HCT116 (cell line): ENCODE results near the gene LAPTM4A. TPM values are rescaled to one million over a fixed set of nuclear protein-coding genes. Genes with fewer than 3 reads are reported as not detected.
"Not testable (repeated sequence)": the region's sequence is repeated elsewhere in the genome, so short reads cannot be mapped to it uniquely, and the experiment has no call there.

Source experiments
- ATAC-seq: fragments of 200-7000 bp; cut with Tn5 transposase; 2 replicates; pipeline ENCODE4 v1.9.1; 2020; ENCODE audit warnings: mild to moderate bottlenecking, moderate library complexity
- BruUV-seq: library from RNA; stranded (reverse); fragments of 400-500 nt; replicated peaks from 2 replicates; lab custom pipeline; 2021; lab: Mats Ljungman, UMichigan
- CTCF ChIA-PET: fragments of 300-600 bp; sonication (Branson Sonifier 250); formaldehyde crosslinking; loops from one replicate; lab custom pipeline; 2021; ENCODE audit warnings: antibody characterized with exemption; lab: Charles Lee
- POLR2A ChIA-PET: fragments of 300-600, 350-600 bp; sonication (Branson Sonifier 250); formaldehyde crosslinking; loops from one replicate; lab custom pipeline; 2021; ENCODE audit warnings: antibody characterized with exemption; lab: Charles Lee
- RAD21 ChIA-PET, 2 experiments: fragments of 300-600 bp; sonication (Branson Sonifier 250); formaldehyde crosslinking; loops; one replicate each; lab custom pipeline; 2023; ENCODE audit warnings: low total read pairs in 2 of 2; ENCODE audit not compliant: uncharacterized antibody in 2 of 2, unreplicated experiment in 2 of 2, low non-redundant PET in 1 of 2; lab: Charles Lee
- DNase-seq: peaks from one replicate; pipeline ENCODE4 v3.0.0-alpha.2; 2010; ENCODE audit warnings: low read depth, low spot score
- H2AFZ ChIP-seq: fragments of 200-600 bp; shearing (Covaris generic), sonication (generic); 2 replicates; pipeline ENCODE4 v1.6.1; 2017; ENCODE audit warnings: low read depth, mixed run types, mixed read lengths, antibody characterized with exemption, low read length; ENCODE audit not compliant: poor library complexity, severe bottlenecking
- H3K27ac ChIP-seq: 2 replicates; pipeline ENCODE4 v1.5.1; 2012; ENCODE audit warnings: low read depth, low read length
- H3K27me3 ChIP-seq: fragments of 200-600 bp; sonication (generic); 2 replicates; pipeline ENCODE4 v1.6.1; 2016; ENCODE audit warnings: mixed run types, low read length, mixed read lengths; ENCODE audit not compliant: insufficient read depth
- H3K36me3 ChIP-seq, 2 experiments: fragments of 200-500 bp in 1 of 2; fragments of 200-600 bp in 1 of 2; sonication (Bioruptor generic) in 1 of 2; sonication (generic) in 1 of 2; 2 replicates each; pipeline versions ENCODE4 v1.5.1 to v1.6.1; 2014 to 2016; ENCODE audit warnings: low read length in 2 of 2, inconsistent platforms in 1 of 2, mixed read lengths in 1 of 2, mixed run types in 1 of 2; ENCODE audit not compliant: insufficient read depth in 2 of 2, control insufficient read depth in 1 of 2
- H3K4me1 ChIP-seq, 2 experiments: fragments of 200-600 bp in 1 of 2; sonication (generic) in 1 of 2; 2 replicates each; pipeline versions ENCODE4 v1.5.1 to v1.6.1; 2012 to 2017; ENCODE audit warnings: low read length in 2 of 2, inconsistent platforms in 1 of 2, mild to moderate bottlenecking in 1 of 2, mixed read lengths in 1 of 2, mixed run types in 1 of 2, moderate library complexity in 1 of 2; ENCODE audit not compliant: insufficient read depth in 2 of 2, control insufficient read depth in 1 of 2
- H3K4me2 ChIP-seq: fragments of 200-600 bp; sonication (generic); 2 replicates; pipeline ENCODE4 v1.6.1; 2017; ENCODE audit warnings: mixed run types, low read length, mixed read lengths
- H3K4me3 ChIP-seq, 2 experiments: fragments of 200-600 bp in 1 of 2; sonication (generic) in 1 of 2; replicated peaks in 1 of 2; 2 replicates each; pipeline ENCODE4 v1.5.1; 2011 to 2016; ENCODE audit warnings: low read length in 2 of 2, control low read depth in 1 of 2, low read depth in 1 of 2, mild to moderate bottlenecking in 1 of 2, mixed read lengths in 1 of 2, mixed run types in 1 of 2
- H3K79me2 ChIP-seq: fragments of 200-600 bp; sonication (generic); 2 replicates; pipeline ENCODE4 v1.6.1; 2017; ENCODE audit warnings: mild to moderate bottlenecking, mixed run types, low read length, moderate library complexity, mixed read lengths; ENCODE audit not compliant: insufficient read depth
- H3K9ac ChIP-seq: fragments of 200-600 bp; sonication (generic); 2 replicates; pipeline ENCODE4 v1.6.1; 2016; ENCODE audit warnings: low read length, mixed read lengths
- H3K9me2 ChIP-seq: fragments of 200-600 bp; sonication (generic), shearing (Covaris generic); 2 replicates; pipeline ENCODE4 v1.6.1; 2017; ENCODE audit warnings: mixed run types, mild to moderate bottlenecking, moderate library complexity; ENCODE audit not compliant: insufficient read depth
- H3K9me3 ChIP-seq, 2 experiments: fragments of 200-500 bp in 1 of 2; fragments of 200-600 bp in 1 of 2; sonication (Bioruptor generic) in 1 of 2; sonication (generic) in 1 of 2; 2 replicates each; pipeline ENCODE4 v1.6.1; 2014 to 2017; ENCODE audit warnings: low read length in 2 of 2, mixed read lengths in 2 of 2, inconsistent platforms in 1 of 2, low read depth in 1 of 2, mild to moderate bottlenecking in 1 of 2, mixed run types in 1 of 2, moderate library complexity in 1 of 2; ENCODE audit not compliant: control insufficient read depth in 1 of 2, insufficient read depth in 1 of 2
- H4K20me1 ChIP-seq: fragments of 200-600 bp; sonication (generic), shearing (Covaris generic); 2 replicates; pipeline ENCODE4 v1.6.1; 2017; ENCODE audit warnings: mixed run types, mild to moderate bottlenecking, moderate library complexity; ENCODE audit not compliant: insufficient read depth
- CEBPB ChIP-seq: IDR thresholded peaks from 2 replicates; pipeline ENCODE4 v1.6.1; 2012; ENCODE audit warnings: low read depth
- EZH2 ChIP-seq: fragments of 200-600 bp; sonication (generic); IDR thresholded peaks from 2 replicates; pipeline ENCODE4 v1.6.1; 2017; ENCODE audit warnings: antibody characterized with exemption, mixed run types
- EZH2phosphoT487 ChIP-seq: fragments of 200-600 bp; IDR thresholded peaks from 2 replicates; pipeline ENCODE4 v1.6.1; 2018; ENCODE audit warnings: antibody characterized with exemption, borderline replicate concordance
- JUND ChIP-seq: IDR thresholded peaks from 2 replicates; pipeline ENCODE4 v1.6.1; 2012
- POLR2AphosphoS5 ChIP-seq: IDR thresholded peaks from 2 replicates; pipeline ENCODE4 v1.6.1; 2011; ENCODE audit warnings: mild to moderate bottlenecking, low read depth, low read length, moderate library complexity
- SIN3A ChIP-seq: IDR thresholded peaks from 2 replicates; pipeline ENCODE4 v1.6.1; 2012; ENCODE audit warnings: low read depth
- YY1 ChIP-seq: IDR thresholded peaks from 2 replicates; pipeline ENCODE4 v1.6.1; 2011; ENCODE audit warnings: low read length, low read depth, moderate library complexity, mild to moderate bottlenecking; ENCODE audit not compliant: insufficient replicate concordance; ENCODE audit errors: extremely low read depth
- ZFX ChIP-seq: fragments of 450-650 bp; IDR thresholded peaks from 2 replicates; pipeline ENCODE4 v1.6.1; 2017
- intact Hi-C: fragments of 100-400 bp; cut with micrococcal nuclease; formaldehyde crosslinking; loops from 2 replicates; pipeline ENCODE4 v1.10.0; 2022
- total RNA-seq: library from RNA; stranded (reverse); gene quantifications from one replicate; pipeline ENCODE4 v1.2.1, GENCODE V29; 2021; ENCODE audit not compliant: unreplicated experiment
- TF ChIP-seq, protein P1 (sequence below): IDR thresholded peaks from 2 replicates; pipeline ENCODE4 v1.6.1; 2012

The LAPTM4A gene
- total RNA-seq, 1 experiment from 2014 or later = 84.5 TPM

DNA sequence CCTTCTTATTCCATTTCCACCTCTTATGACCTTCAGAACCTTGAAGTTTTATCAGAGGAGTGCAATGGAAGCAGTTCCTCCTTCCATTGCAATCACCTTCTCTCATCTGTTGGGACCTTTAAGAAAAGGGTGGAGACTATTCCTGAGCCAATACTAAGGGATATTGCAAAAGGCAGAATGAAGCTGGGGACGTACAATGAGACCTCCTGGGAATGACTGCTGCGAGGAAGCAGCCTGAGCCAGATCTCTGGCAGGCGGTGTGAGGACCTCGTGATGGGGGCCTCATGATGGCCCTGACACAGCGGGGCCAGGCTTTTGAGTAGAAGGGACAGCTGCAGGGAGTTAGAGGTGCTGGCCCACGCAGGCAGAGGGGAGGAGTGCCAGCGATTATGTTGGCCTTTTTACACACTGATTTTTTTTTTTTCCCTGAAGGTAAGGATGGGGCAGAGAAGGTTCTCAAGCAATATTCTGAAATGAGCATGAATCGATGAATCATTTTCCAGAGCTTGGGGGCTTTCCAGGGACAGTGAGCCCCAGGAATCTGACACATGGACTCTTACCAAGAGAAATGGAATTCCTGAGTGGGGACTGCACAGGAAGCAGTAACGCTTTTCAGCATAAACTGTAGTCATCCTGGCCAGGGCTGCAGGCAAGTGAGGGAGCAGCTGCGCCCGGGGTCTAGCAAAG lies 40.0 kb upstream of the LAPTM4A start:
- ChIA-PET POLR2A (no interaction called here), RAD21 (no interaction called here), CTCF (interaction anchor here (1.7 kb wide), 1 partner anchor 76 kb away, joined by 6 read pairs; no protein-coding TSS in a partner anchor)
- no peak overlapping the region for H3K27ac ChIP-seq
- H3K36me3 ChIP-seq = no peaks in the 10 kb centered on the region
- H2AFZ ChIP-seq = no peak overlapping the region
- BruUV-seq = no TSS peak
- H3K4me3 ChIP-seq = no peak overlapping the region
- no peak overlapping the region for H3K9ac ChIP-seq
- DNase-seq (no peak), ATAC-seq (no peak)
- H3K27me3 ChIP-seq = no peaks in the 10 kb centered on the region
- H3K4me1 ChIP-seq = no peaks in the 10 kb centered on the region
- H3K9me3 ChIP-seq = no peaks in the 10 kb centered on the region
- intact Hi-C loops = no loop called here
- H4K20me1 ChIP-seq = no peaks in the 10 kb centered on the region
- TF ChIP-seq JUND (no peak), ZFX (no peak), POLR2AphosphoS5 (no peak), YY1 (no peak), EZH2phosphoT487 (no peak), EZH2 (no peak)
- TF ChIP-seq, protein P1, sequence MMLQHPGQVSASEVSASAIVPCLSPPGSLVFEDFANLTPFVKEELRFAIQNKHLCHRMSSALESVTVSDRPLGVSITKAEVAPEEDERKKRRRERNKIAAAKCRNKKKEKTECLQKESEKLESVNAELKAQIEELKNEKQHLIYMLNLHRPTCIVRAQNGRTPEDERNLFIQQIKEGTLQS = no peak
- no peaks in the 10 kb centered on the region for H3K79me2 ChIP-seq
- no peaks in the 10 kb centered on the region for H3K9me2 ChIP-seq
- H3K4me2 ChIP-seq = no peak overlapping the region

DNA sequence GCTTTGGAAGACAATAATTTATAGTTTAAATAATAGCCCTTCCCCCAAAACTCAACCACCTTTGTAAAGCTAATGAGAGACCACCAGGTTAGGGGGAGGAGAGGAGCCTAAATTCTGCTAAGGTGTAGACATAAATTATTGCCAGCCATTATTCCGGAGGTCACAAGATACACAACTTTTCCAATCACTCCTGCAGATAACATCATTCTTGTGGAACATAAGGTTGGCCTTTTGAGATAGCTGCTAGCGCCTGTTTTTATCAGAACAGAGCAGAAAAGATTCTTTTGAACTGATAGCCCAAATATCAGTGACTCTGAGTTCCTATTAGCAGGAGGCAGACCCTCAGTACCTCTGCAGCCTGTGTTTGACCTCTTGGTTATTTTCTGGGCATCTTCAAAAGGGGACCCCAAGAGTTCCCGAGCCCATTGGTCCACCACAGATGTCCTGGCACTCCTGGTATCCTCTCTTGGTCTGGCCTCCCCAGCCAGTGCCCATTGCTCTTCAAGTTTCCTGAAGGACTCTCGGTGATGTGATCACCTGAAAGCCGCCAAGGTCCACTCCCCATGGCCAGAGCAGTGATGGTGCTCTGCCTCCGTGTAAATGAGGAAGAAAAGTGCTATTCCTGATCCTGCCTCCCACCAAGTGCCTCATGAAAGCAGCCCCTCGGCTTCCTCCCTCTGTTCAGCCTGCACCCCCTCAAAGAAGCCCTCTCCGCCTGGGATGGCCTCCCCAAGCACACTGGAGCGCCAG lies 38.5 kb upstream of the LAPTM4A start:
- H3K27ac ChIP-seq = no peak overlapping the region
- ATAC-seq (no peak), DNase-seq (no peak)
- ChIA-PET RAD21 (no interaction called here), CTCF (no interaction called here), POLR2A (no interaction called here)
- no peaks in the 10 kb centered on the region for H3K79me2 ChIP-seq
- no peak overlapping the region for H3K9ac ChIP-seq
- H3K36me3 ChIP-seq = no peaks in the 10 kb centered on the region
- no peak overlapping the region for H3K4me2 ChIP-seq
- no peaks in the 10 kb centered on the region for H3K9me2 ChIP-seq
- BruUV-seq = no TSS peak
- H2AFZ ChIP-seq = no peak overlapping the region
- no peaks in the 10 kb centered on the region for H4K20me1 ChIP-seq
- intact Hi-C loops = no loop called here
- no peaks in the 10 kb centered on the region for H3K9me3 ChIP-seq
- H3K27me3 ChIP-seq = no peaks in the 10 kb centered on the region
- H3K4me3 ChIP-seq = no peak overlapping the region
- no peak for TF ChIP-seq CEBPB
- no peak for TF ChIP-seq SIN3A
- TF ChIP-seq, all 23 proteins: peak for 0
- H3K4me1 ChIP-seq = no peaks in the 10 kb centered on the region

DNA sequence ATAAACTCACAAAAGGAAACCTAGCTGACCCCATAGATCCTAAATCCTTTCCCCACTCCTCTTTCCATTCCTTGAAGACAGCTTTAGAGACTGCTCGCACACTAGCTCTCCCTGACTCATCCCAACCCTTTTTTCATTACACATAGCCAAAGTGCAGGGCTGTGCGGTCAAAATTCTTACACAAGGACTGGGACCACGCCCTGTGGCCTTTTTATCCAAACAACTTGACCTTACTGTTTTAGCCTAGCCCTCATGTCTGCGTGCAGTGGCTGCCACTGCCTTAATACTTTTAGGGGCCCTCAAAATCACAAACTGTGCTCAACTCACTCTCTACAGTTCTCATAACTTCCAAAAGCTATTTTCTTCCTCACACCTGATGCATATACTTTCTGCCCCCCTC lies 34.5 kb upstream of the LAPTM4A start:
- H3K27me3 ChIP-seq, H4K20me1 ChIP-seq, H3K9me3 ChIP-seq, H3K9ac ChIP-seq, RAD21 ChIA-PET, ATAC-seq, H3K4me3 ChIP-seq, H3K27ac ChIP-seq, BruUV-seq, H2AFZ ChIP-seq, H3K36me3 ChIP-seq, H3K4me2 ChIP-seq, CTCF ChIA-PET, H3K4me1 ChIP-seq, intact Hi-C loops, H3K79me2 ChIP-seq, DNase-seq, POLR2A ChIA-PET, H3K9me2 ChIP-seq: not testable (repeated sequence)
